Measurements from ENCODE around the gene TP53I11. TPM values are rescaled to one million over a fixed set of nuclear protein-coding genes. Genes with fewer than 3 reads are reported as not detected.

The TP53I11 gene
- total and polyA plus RNA-seq, 2 donors (not counting 3 experiments of a cell fraction or from before 2014, with no cell fraction given) = 31.5 to 79.4 TPM

- H4K20me1 ChIP-seq (replicated peaks; ENCODE audit: control insufficient read depth, extremely low read depth, insufficient read depth, low read length) = no peaks in the 10 kb centered on the region
- peaks cover 0 to 10% of the 10 kb centered on the region in 2 experiments for H3K36me3 ChIP-seq (ENCODE audit: control insufficient read depth in 2 of 2, extremely low read depth in 1 of 2, insufficient read depth in 2 of 2, low read length in 2 of 2)
- ChIA-PET CTCF (interaction anchor here (0.9 to 3.3 kb wide), 4 partner anchors 13 to 296 kb away, joined by 3 to 12 read pairs (median 3); no protein-coding TSS in a partner anchor), POLR2A (no interaction called here)
- H3K27ac ChIP-seq (ENCODE audit: insufficient read depth, low read depth, low read length) = no peak overlapping the region
- no peaks in the 10 kb centered on the region for H3K79me2 ChIP-seq (ENCODE audit: control insufficient read depth, insufficient read depth, low read length)
- H3K4me2 ChIP-seq (ENCODE audit: insufficient read depth, low read length) = no peak overlapping the region
- FAIRE-seq (peak; percentile 64), DNase-seq (ENCODE audit: low read depth, low spot score) (no peak)
- dilution Hi-C loops (cut with MboI; ENCODE audit: extremely low pct_ligation_motif_present, low sequenced_read_pairs) (no loop called here), intact Hi-C loops (cut with micrococcal nuclease) (no loop called here)
- no peaks in the 10 kb centered on the region for H3K27me3 ChIP-seq (ENCODE audit: control insufficient read depth in 2 of 2, insufficient read depth in 2 of 2, low read length in 2 of 2)
- BruUV-seq (replicated peaks) = no TSS peak
- no peaks in the 10 kb centered on the region for H3K9me1 ChIP-seq (replicated peaks; ENCODE audit: control insufficient read depth, extremely low read depth, insufficient read depth, low read length)
- no peaks in the 10 kb centered on the region for H3K9me3 ChIP-seq (replicated peaks; ENCODE audit: control insufficient read depth, insufficient read depth, low read length)
- H3K4me1 ChIP-seq (ENCODE audit: control insufficient read depth, extremely low read depth, insufficient read depth, low read length) = peaks cover 2% of the 10 kb centered on the region
- H2AFZ ChIP-seq (ENCODE audit: low read depth, low read length) = no peak overlapping the region
- TF ChIP-seq GATA2 (IDR thresholded peaks at IDR 0.05; ENCODE audit: insufficient read depth, insufficient read length, low read depth, low read length) (no peak), JUN (IDR thresholded peaks at IDR 0.05; ENCODE audit: borderline replicate concordance, insufficient read depth, insufficient read length, low read depth) (no peak), MYC (IDR thresholded peaks at IDR 0.05; ENCODE audit: low read depth, low read length) (no peak), POLR2AphosphoS5 (IDR thresholded peaks at IDR 0.05; ENCODE audit: insufficient read depth, low read depth, low read length) (no peak), MAX (IDR thresholded peaks at IDR 0.05; ENCODE audit: insufficient read depth, insufficient read length) (no peak), POLR2A (IDR thresholded peaks at IDR 0.05; ENCODE audit: low read depth, low read length) (no peak), FOS (IDR thresholded peaks at IDR 0.05; ENCODE audit: borderline replicate concordance, insufficient read depth, low read length) (no peak), CTCF (IDR thresholded peaks at IDR 0.05; ENCODE audit: extremely low read depth in 1 of 2, insufficient read depth in 1 of 2, low read depth in 1 of 2, low read length in 2 of 2) (no peak), EZH2 (IDR thresholded peaks at IDR 0.05; ENCODE audit: borderline replicate concordance, low read depth, low read length, severe bottlenecking) (no peak)
- no peak overlapping the region for H3K4me3 ChIP-seq (replicated peaks in 1 of 3; ENCODE audit: insufficient read depth in 1 of 3, low read depth in 1 of 3, low read length in 3 of 3)
- no peak overlapping the region for H3K9ac ChIP-seq (replicated peaks; ENCODE audit: extremely low read depth, insufficient read depth, low read length)
Observed at GRCh38 chr11:44913502-44913901, 37.2 kb downstream of the TP53I11 start.

All from endothelial cell of umbilical vein (primary cell).